GM21390 (cell line): ENCODE data around the gene LRMDA.

Experiments used
- ATAC-seq: cut with Tn5 transposase; IDR thresholded peaks from one replicate; pipeline ENCODE4 v1.9.1; 2021; ENCODE audit not compliant: unreplicated experiment

LRMDA gene

GRCh38 chr10:76033457-76034196 is 602.2 kb downstream of the LRMDA start:
- no peak for ATAC-seq

- no peak for ATAC-seq
Observed at GRCh38 chr10:76034353-76035205, 603.2 kb downstream of the LRMDA start.

- no peak for ATAC-seq
Observed at GRCh38 chr10:76035206-76036110, 604.0 kb downstream of the LRMDA start.

GRCh38 chr10:76036111-76036940 is 604.9 kb downstream of the LRMDA start:
- ATAC-seq: peak; percentile 78

GRCh38 chr10:76036962-76037361 is 605.5 kb downstream of the LRMDA start:
- ATAC-seq: no peak

- no peak for ATAC-seq
Observed at GRCh38 chr10:76037531-76038155, 606.2 kb downstream of the LRMDA start.

- no peak for ATAC-seq
Observed at GRCh38 chr10:76038696-76039095, 607.3 kb downstream of the LRMDA start.

GRCh38 chr10:76040107-76040829 is 608.8 kb downstream of the LRMDA start:
- ATAC-seq: no peak

- no peak for ATAC-seq
Observed at GRCh38 chr10:76040830-76041220, 609.4 kb downstream of the LRMDA start.

GRCh38 chr10:76041551-76041950 is 610.1 kb downstream of the LRMDA start:
- no peak for ATAC-seq

GRCh38 chr10:76043261-76043660 is 611.8 kb downstream of the LRMDA start:
- no peak for ATAC-seq

GRCh38 chr10:76044751-76045150 is 613.3 kb downstream of the LRMDA start:
- no peak for ATAC-seq

GRCh38 chr10:76045174-76045573 is 613.8 kb downstream of the LRMDA start:
- ATAC-seq: no peak

- no peak for ATAC-seq
Observed at GRCh38 chr10:76047521-76047920, 616.1 kb downstream of the LRMDA start.

GRCh38 chr10:76049581-76050290 is 618.3 kb downstream of the LRMDA start:
- no peak for ATAC-seq

- ATAC-seq: no peak
Observed at GRCh38 chr10:76050291-76050625, 618.8 kb downstream of the LRMDA start.

GRCh38 chr10:76051007-76051936 is 619.8 kb downstream of the LRMDA start:
- ATAC-seq: no peak
